Heart left ventricle (tissue), 13 donors: ENCODE results near the gene SEMA5B.

ENCODE experiments used
- POLR2A ChIP-seq, 2 donors: fragments of 450-650 bp; IDR thresholded peaks; one replicate each; pipeline ENCODE4 v1.6.1; 2017; ENCODE audit warnings: antibody characterized with exemption in 2 of 2, mild to moderate bottlenecking in 2 of 2, moderate library complexity in 2 of 2
- TF ChIP-seq, protein P1 (sequence below), 12 donors: fragments of 200-600 bp; sonication (generic) in 4 of 12; IDR thresholded peaks; one replicate each; pipeline versions ENCODE4 v1.5.0 to v1.8.0; 2018 to 2022; ENCODE audit warnings: antibody characterized with exemption in 12 of 12, mild to moderate bottlenecking in 5 of 12
- donor health status: ischemic (EF 13 %, LVEDD 7.1; RV severe dilation, severe dysfunction).
- donor health status: DM: no; HTN: yes; CAD: no.
- donor health status: DM: no; HTN: no; CAD: no.
- donor health status: ischemic (EF 25% LVEDD 6.9; RV normal size, moderate dysfunction).
- donor health status: ischemic (EF 25% LVEDD 5.7; RV mildly dilated, moderate dysfunction).
- donor health status: ischemic (EF 35%, LVEDD 5.7; RV mildly dilated, moderate dysfunction).
- donor health status: nonischemic (EF 11% LVEDD 7.7; RV severe dilation, severe dysfunction).
- donor health status: DM: yes; HTN: yes; CAD: no.
- donor health status: PGD.
- donor health status: ischemic (EF 29% LVEDD 5.4; RV normal size, mild dysfunction).
- donor health status: nonischemic (EF 23%, LVEDD 6.1; RV moderate dilation, normal function).

DNA sequence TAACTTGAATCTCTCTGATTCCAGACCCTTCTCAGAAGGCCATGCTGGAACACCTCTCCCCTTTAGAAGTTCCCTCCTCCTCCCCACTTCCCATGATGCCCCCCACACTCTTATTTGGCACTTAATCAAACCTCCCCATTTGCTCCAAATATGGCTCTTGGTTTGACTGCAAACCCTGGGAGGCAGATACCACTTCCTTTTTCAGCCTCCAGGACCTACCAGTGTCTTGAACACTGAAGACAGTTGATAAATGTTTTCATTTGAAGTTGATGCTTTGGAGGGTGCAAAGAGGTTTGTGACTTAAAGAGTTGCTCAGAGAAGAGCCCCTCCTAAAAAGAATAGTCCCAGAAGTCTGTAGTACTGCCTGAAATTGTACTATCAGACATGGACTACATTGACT lies 61.5 kb downstream of the SEMA5B start:
- TF ChIP-seq, protein P1, sequence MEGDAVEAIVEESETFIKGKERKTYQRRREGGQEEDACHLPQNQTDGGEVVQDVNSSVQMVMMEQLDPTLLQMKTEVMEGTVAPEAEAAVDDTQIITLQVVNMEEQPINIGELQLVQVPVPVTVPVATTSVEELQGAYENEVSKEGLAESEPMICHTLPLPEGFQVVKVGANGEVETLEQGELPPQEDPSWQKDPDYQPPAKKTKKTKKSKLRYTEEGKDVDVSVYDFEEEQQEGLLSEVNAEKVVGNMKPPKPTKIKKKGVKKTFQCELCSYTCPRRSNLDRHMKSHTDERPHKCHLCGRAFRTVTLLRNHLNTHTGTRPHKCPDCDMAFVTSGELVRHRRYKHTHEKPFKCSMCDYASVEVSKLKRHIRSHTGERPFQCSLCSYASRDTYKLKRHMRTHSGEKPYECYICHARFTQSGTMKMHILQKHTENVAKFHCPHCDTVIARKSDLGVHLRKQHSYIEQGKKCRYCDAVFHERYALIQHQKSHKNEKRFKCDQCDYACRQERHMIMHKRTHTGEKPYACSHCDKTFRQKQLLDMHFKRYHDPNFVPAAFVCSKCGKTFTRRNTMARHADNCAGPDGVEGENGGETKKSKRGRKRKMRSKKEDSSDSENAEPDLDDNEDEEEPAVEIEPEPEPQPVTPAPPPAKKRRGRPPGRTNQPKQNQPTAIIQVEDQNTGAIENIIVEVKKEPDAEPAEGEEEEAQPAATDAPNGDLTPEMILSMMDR (IDR thresholded peaks at IDR 0.05) = no peak
- TF ChIP-seq POLR2A (IDR thresholded peaks at IDR 0.05) = no peak
